ENCODE measurements around the gene CERS1.

GRCh38 chr19:18869781-18870530 lies 26.0 kb downstream of the CERS1 start:
- TF ChIP-seq YY1 (IDR thresholded peaks at IDR 0.05; ENCODE audit: insufficient read depth, insufficient read length): no peak
- TF ChIP-seq ZNF274 (IDR thresholded peaks at IDR 0.05; ENCODE audit: low read depth, low read length): no peak

Data from NT2/D1 (cell line).